NOMO-1 treated with dmso at 0.1 percent for 144 hours (cell line): ENCODE results near the gene PDF.
A peak's percentile ranks its signal among the peaks of the same experiment; 100 is the strongest.

Experiments
- DNase-seq: peaks from one replicate; lab custom pipeline; 2025; ENCODE audit not compliant: unreplicated experiment; lab: John Stamatoyannopoulos, UW

The PDF gene

GRCh38 chr16:69339289-69340094, 9.1 kb upstream of the PDF start, which contains the start of the genes COG8 and NIP7:
Gene COG8, minus strand, starts transcription at chr16:69339564. Its CDS starts 12 bp downstream, at chr16:69339552.
Gene NIP7, plus strand, starts transcription at chr16:69339772. Its CDS starts 58 bp downstream, at chr16:69339830.
- peak; percentile 97 for DNase-seq

- no peak for DNase-seq
Observed at GRCh38 chr16:69338557-69339288, 8.3 kb upstream of the PDF start.

GRCh38 chr16:69334696-69335095, 4.3 kb upstream of the PDF start:
- no peak for DNase-seq

- no peak for DNase-seq
Observed at GRCh38 chr16:69329369-69330285, 761 bp downstream of the PDF start.

- no peak for DNase-seq
Observed at GRCh38 chr16:69328854-69329316, 1.5 kb downstream of the PDF start.

GRCh38 chr16:69327585-69328310, 2.6 kb downstream of the PDF start:
- DNase-seq: no peak

- no peak for DNase-seq
Observed at GRCh38 chr16:69326172-69326873, 4.1 kb downstream of the PDF start.

GRCh38 chr16:69325784-69326171, 4.6 kb downstream of the PDF start:
- DNase-seq: no peak

GRCh38 chr16:69324585-69325253, 5.7 kb downstream of the PDF start:
- no peak for DNase-seq

GRCh38 chr16:69324013-69324531, 6.3 kb downstream of the PDF start:
- DNase-seq: no peak

GRCh38 chr16:69323415-69323814, 7.0 kb downstream of the PDF start:
- DNase-seq: no peak

- no peak for DNase-seq
Observed at GRCh38 chr16:69322343-69322742, 8.0 kb downstream of the PDF start.

GRCh38 chr16:69321080-69321479, 9.3 kb downstream of the PDF start:
- DNase-seq: no peak

- no peak for DNase-seq
Observed at GRCh38 chr16:69320740-69321073, 9.7 kb downstream of the PDF start.

GRCh38 chr16:69319826-69320739, 10.3 kb downstream of the PDF start:
- no peak for DNase-seq

GRCh38 chr16:69319381-69319780, 11.0 kb downstream of the PDF start:
- DNase-seq: no peak

GRCh38 chr16:69318911-69319289, 11.5 kb downstream of the PDF start:
- DNase-seq: no peak
